HFFc6 (cell line): ENCODE results near the gene FLNB. TPM values are rescaled to one million over a fixed set of nuclear protein-coding genes. Genes with fewer than 3 reads are reported as not detected.

Experiments used
- DNase-seq: peaks from one replicate; pipeline ENCODE4 v3.0.0-alpha.2; 2018
- H3K27ac Mint-ChIP-seq: 2 replicates; pipeline ENCODE4 v1.8.0; 2020; ENCODE audit warnings: mild to moderate bottlenecking, mixed read lengths
- H3K27me3 Mint-ChIP-seq: 2 replicates; pipeline ENCODE4 v1.8.0; 2021; ENCODE audit warnings: mild to moderate bottlenecking, moderate library complexity, mixed read lengths; ENCODE audit not compliant: insufficient read depth
- H3K36me3 Mint-ChIP-seq: 2 replicates; pipeline ENCODE4 v1.8.0; 2021; ENCODE audit warnings: low read depth, mixed read lengths
- H3K4me1 Mint-ChIP-seq: 2 replicates; pipeline ENCODE4 v1.8.0; 2020; ENCODE audit warnings: low read depth, mixed read lengths
- H3K4me3 Mint-ChIP-seq: 2 replicates; pipeline ENCODE4 v1.8.0; 2020; ENCODE audit warnings: mild to moderate bottlenecking, moderate library complexity, mixed read lengths
- H3K9me3 Mint-ChIP-seq: 2 replicates; pipeline ENCODE4 v1.8.0; 2020; ENCODE audit warnings: mild to moderate bottlenecking, mixed read lengths
- CTCF ChIP-seq: fragments of 200-600 bp; sonication (generic); IDR thresholded peaks from 2 replicates; pipeline ENCODE4 v1.5.0; 2021; ENCODE audit warnings: antibody characterized with exemption, mild to moderate bottlenecking
- total RNA-seq, 6 experiments: library from RNA; stranded (reverse); fragmentation: NEBNext Ultra II Directional; extraction: Animal tissue kit (Norgen Biotek cat#: 25700); gene quantifications; 2 replicates in 1 of 6; 3 replicates in 5 of 6; pipeline ENCODE4 v1.2.3, GENCODE V29; 2021

The FLNB gene
- total RNA-seq, 6 experiments from 2014 or later: 93.8 to 117 (median 98.7) TPM

GRCh38 chr3:58073301-58074108 lies 65.3 kb downstream of the FLNB start:
- Mint-ChIP-seq H3K4me1 (peaks cover 41% of the 10 kb centered on the region), H3K36me3 (peaks cover 33% of the 10 kb centered on the region), H3K4me3 (no peak overlapping the region), H3K27me3 (peaks cover 4% of the 10 kb centered on the region; the same call in 1 of the 2 replicates), H3K9me3 (no peaks in the 10 kb centered on the region), H3K27ac (no peak overlapping the region; the same call in 1 of the 2 replicates)
- TF ChIP-seq CTCF: no peak
- no peak for DNase-seq

- peak overlapping the region; percentile 22; the same call in 1 of the 2 replicates for H3K27ac Mint-ChIP-seq
- no peak for DNase-seq
These were observed 66.0 kb downstream of the FLNB start for GRCh38 chr3:58074116-58074715.

GRCh38 chr3:58074997-58075396 lies 66.8 kb downstream of the FLNB start:
- H3K4me3 Mint-ChIP-seq: no peak overlapping the region
- no peak overlapping the region for H3K27ac Mint-ChIP-seq
- peaks cover 2% of the 10 kb centered on the region; the same call in 1 of the 2 replicates for H3K27me3 Mint-ChIP-seq
- DNase-seq: no peak
- TF ChIP-seq CTCF: no peak
- H3K4me1 Mint-ChIP-seq: peaks cover 38% of the 10 kb centered on the region
- H3K36me3 Mint-ChIP-seq: peaks cover 46% of the 10 kb centered on the region
- no peaks in the 10 kb centered on the region for H3K9me3 Mint-ChIP-seq

More at GRCh38 chr3:58074116-58074715, 66.0 kb downstream of the FLNB start:
- peaks cover 39% of the 10 kb centered on the region for H3K36me3 Mint-ChIP-seq
- H3K27me3 Mint-ChIP-seq: peaks cover 2% of the 10 kb centered on the region; the same call in 1 of the 2 replicates
- H3K9me3 Mint-ChIP-seq: no peaks in the 10 kb centered on the region
- no peak for TF ChIP-seq CTCF
- H3K4me1 Mint-ChIP-seq: peaks cover 38% of the 10 kb centered on the region
- no peak overlapping the region for H3K4me3 Mint-ChIP-seq

GRCh38 chr3:58077596-58078285 lies 69.5 kb downstream of the FLNB start:
- TF ChIP-seq CTCF: no peak
- Mint-ChIP-seq H3K4me1 (peaks cover 31% of the 10 kb centered on the region), H3K27me3 (no peaks in the 10 kb centered on the region; the same call in 1 of the 2 replicates), H3K9me3 (no peaks in the 10 kb centered on the region), H3K36me3 (peaks cover 49% of the 10 kb centered on the region), H3K27ac (no peak overlapping the region; the same call in 1 of the 2 replicates), H3K4me3 (no peak overlapping the region)
- no peak for DNase-seq

GRCh38 chr3:58078610-58079009 lies 70.4 kb downstream of the FLNB start:
- Mint-ChIP-seq H3K4me1 (peaks cover 29% of the 10 kb centered on the region), H3K27me3 (no peaks in the 10 kb centered on the region; the same call in 1 of the 2 replicates), H3K27ac (no peak overlapping the region), H3K4me3 (no peak overlapping the region), H3K36me3 (peaks cover 49% of the 10 kb centered on the region), H3K9me3 (no peaks in the 10 kb centered on the region)
- DNase-seq: no peak
- no peak for TF ChIP-seq CTCF
